ENCODE data around the gene LMX1A.

GRCh38 chr1:165296205-165296604, 60.3 kb downstream of the LMX1A start:
- TF ChIP-seq POLR2A (IDR thresholded peaks at IDR 0.05; ENCODE audit: low read length) (no peak), GATA1 (IDR thresholded peaks at IDR 0.05; ENCODE audit: low read depth, low read length) (no peak)
